K562 (cell line): ENCODE measurements around the gene KLHL14. TPM values are rescaled to one million over a fixed set of nuclear protein-coding genes. Genes with fewer than 3 reads are reported as not detected.

Experiments
- ATAC-seq: fragments of 200-7000 bp; cut with Tn5 transposase; 3 replicates; pipeline ENCODE4 v1.9.1; 2020; ENCODE audit warnings: moderate library complexity
- BruUV-seq: library from RNA; stranded (reverse); fragments of 400-500 nt; replicated peaks from 2 replicates; lab custom pipeline; 2021; lab: Mats Ljungman, UMichigan
- CTCF ChIA-PET: fragments of 300-600 bp; formaldehyde crosslinking; extraction: SDS; loops from one replicate; lab custom pipeline; 2021; ENCODE audit warnings: low intra/inter-chr PET ratio; lab: Yijun Ruan, JAX
- POLR2A ChIA-PET: fragments of 300-600, 350-650 bp; sonication (Branson Sonifier 250); formaldehyde crosslinking; extraction: SDS; loops from one replicate; lab custom pipeline; 2021; ENCODE audit warnings: antibody characterized with exemption, inconsistent platforms; lab: Yijun Ruan, JAX
- DNase-seq, 4 experiments: peaks; one replicate each; pipeline versions ENCODE4 v3.0.0 to v3.0.0-alpha.2; 2011 to 2018; ENCODE audit warnings: low spot score in 3 of 4, mixed read lengths in 3 of 4; ENCODE audit errors: extremely low read depth in 1 of 4
- FAIRE-seq: peaks from 2 replicates; lab custom pipeline; 2011; peaks lifted over from hg19 to GRCh38; lab: Jason Lieb, UNC
- H2AFZ ChIP-seq: 2 replicates; pipeline ENCODE4 v1.6.0; 2011; ENCODE audit warnings: low read depth, low read length, control low read depth, inconsistent platforms
- H3K27ac ChIP-seq: fragments of 200-600 bp; 3 replicates; pipeline ENCODE4 v1.8.0; 2011; ENCODE audit warnings: low read depth, mild to moderate bottlenecking, control low read depth, inconsistent platforms, low read length, moderate library complexity, mixed read lengths; ENCODE audit errors: extremely low read depth
- H3K27me3 ChIP-seq, 2 experiments: fragments of 300-600 bp in 1 of 2; 2 replicates in 1 of 2; 3 replicates in 1 of 2; pipeline versions ENCODE4 v1.6.0 to v1.8.0; 2011; ENCODE audit warnings: inconsistent platforms in 2 of 2, low read length in 2 of 2, mild to moderate bottlenecking in 1 of 2, mixed read lengths in 1 of 2, moderate library complexity in 1 of 2; ENCODE audit not compliant: control insufficient read depth in 2 of 2, insufficient read depth in 2 of 2
- H3K36me3 ChIP-seq: fragments of 300-600 bp; 3 replicates; pipeline ENCODE4 v1.8.0; 2011; ENCODE audit warnings: mild to moderate bottlenecking, low read length, inconsistent platforms; ENCODE audit not compliant: control insufficient read depth, insufficient read depth
- H3K4me1 ChIP-seq, 2 experiments: fragments of 200-600 bp in 1 of 2; replicated peaks in 1 of 2; 2 replicates in 1 of 2; 3 replicates in 1 of 2; pipeline versions ENCODE4 v1.5.1 to v1.8.0; 2011; ENCODE audit warnings: inconsistent platforms in 2 of 2, low read length in 2 of 2, mild to moderate bottlenecking in 1 of 2, mixed read lengths in 1 of 2, moderate library complexity in 1 of 2; ENCODE audit not compliant: control insufficient read depth in 2 of 2, insufficient read depth in 2 of 2
- H3K4me2 ChIP-seq: 2 replicates; pipeline ENCODE4 v1.6.1; 2011; ENCODE audit warnings: low read length, control low read depth, inconsistent platforms, mixed read lengths; ENCODE audit not compliant: insufficient read depth
- H3K4me3 ChIP-seq: fragments of 200-600 bp; sonication (generic), shearing (Covaris generic); 2 replicates; pipeline ENCODE4 v1.5.1; 2016; ENCODE audit warnings: control low read depth, inconsistent platforms
- H3K79me2 ChIP-seq: fragments of 200-600 bp; 3 replicates; pipeline ENCODE4 v1.8.0; 2011; ENCODE audit warnings: low read length, inconsistent platforms; ENCODE audit not compliant: control insufficient read depth, insufficient read depth
- H3K9ac ChIP-seq, 2 experiments: 2 replicates each; pipeline versions ENCODE4 v1.6.0 to v1.6.1; 2011; ENCODE audit warnings: low read depth in 2 of 2, low read length in 2 of 2, control low read depth in 1 of 2, inconsistent platforms in 1 of 2, mild to moderate bottlenecking in 1 of 2, mixed read lengths in 1 of 2; ENCODE audit not compliant: insufficient read depth in 1 of 2
- H3K9me1 ChIP-seq: one replicate; pipeline ENCODE4 v1.6.0; 2011; ENCODE audit warnings: inconsistent platforms, mild to moderate bottlenecking, low read length, moderate library complexity; ENCODE audit not compliant: control insufficient read depth, insufficient read depth
- H3K9me3 ChIP-seq: replicated peaks from 2 replicates; pipeline ENCODE4 v1.5.1; 2011; ENCODE audit warnings: low read depth, low read length, inconsistent platforms; ENCODE audit not compliant: control insufficient read depth, insufficient read depth
- H4K20me1 ChIP-seq: replicated peaks from 2 replicates; pipeline ENCODE4 v1.6.1; 2011; ENCODE audit warnings: low read length, inconsistent platforms, mixed read lengths; ENCODE audit not compliant: control insufficient read depth, insufficient read depth
- ATF1 ChIP-seq, 2 experiments: fragments of 450-650 bp in 1 of 2; IDR thresholded peaks; 2 replicates each; pipeline ENCODE4 v1.6.1; 2016; ENCODE audit warnings: missing compliant biosample characterization in 1 of 2, missing genetic modification characterization in 1 of 2
- BHLHE40 ChIP-seq: IDR thresholded peaks from 2 replicates; pipeline ENCODE4 v1.6.1; 2011; ENCODE audit warnings: low read length, improper control_type of control experiment
- EGR1 ChIP-seq: fragments of 450-650 bp; conservative IDR thresholded peaks from 2 replicates; pipeline ENCODE4 v1.6.1; 2017; ENCODE audit warnings: mild to moderate bottlenecking
- EHMT2 ChIP-seq: fragments of 450-650 bp; IDR thresholded peaks from 2 replicates; pipeline ENCODE4 v1.6.1; 2018; ENCODE audit warnings: antibody characterized with exemption
- NUFIP1 ChIP-seq: fragments of 450-650 bp; IDR thresholded peaks from 2 replicates; pipeline ENCODE4 v1.6.1; 2018; ENCODE audit not compliant: partially characterized antibody
- SRSF9 ChIP-seq: fragments of 200-400 bp; formaldehyde crosslinking; IDR thresholded peaks from 2 replicates; pipeline ENCODE4 v1.6.1; 2017; ENCODE audit warnings: low read depth, low read length, borderline replicate concordance
- ZNF551 ChIP-seq: fragments of 250-450 bp; sonication (Bioruptor Pico); IDR thresholded peaks from 2 replicates; pipeline ENCODE4 v1.5.0; 2021; ENCODE audit warnings: mild to moderate bottlenecking, moderate library complexity
- WGBS: fragments of 100-300 bp; shearing (Covaris generic); methylation state at CpG from one replicate; pipeline ENCODE4 v1.1.6; 2016; ENCODE audit warnings: low coverage, mixed read lengths; ENCODE audit not compliant: insufficient coverage; ENCODE audit errors: missing lambda C conversion rate; 5-methylcytosine and 5-hydroxymethylcytosine counted together
- in situ Hi-C: fragments of 300-500 bp; cut with MboI; formaldehyde crosslinking; loops from 4 replicates; pipeline ENCODE4 v1.15.0; 2018; ENCODE audit warnings: inconsistent platforms, mixed read lengths
- intact Hi-C: fragments of 100-400 bp; cut with micrococcal nuclease; formaldehyde crosslinking; loops from 2 replicates; pipeline ENCODE4 v1.14.2; 2022
- polyA plus RNA-seq, 8 experiments: library from polyadenylated mRNA; depleted of rRNA in 4 of 8; stranded (reverse) in 5 of 8; unstranded in 3 of 8; fragments of >200 nt; fragmentation: Nextera tagmentation in 2 of 8; fragmentation: Illumina TruSeq in 1 of 8; extraction: Ambion mirVana in 2 of 8; extraction: Trizol in 1 of 8; gene quantifications; 2 replicates each; pipeline versions ENCODE4 v1.2.1 to v1.2.3, GENCODE V29; 2011 to 2014; ENCODE audit warnings: inconsistent platforms in 1 of 8, missing spikeins in 1 of 8
- total RNA-seq, 7 experiments: library from RNA; depleted of rRNA in 6 of 7; stranded (reverse); fragments of >200 nt in 6 of 7; fragmentation: Illumina TruSeq in 2 of 7; extraction: Trizol in 2 of 7; gene quantifications; 2 replicates each; pipeline versions ENCODE4 v1.2.1 to v1.2.3, GENCODE V29; 2011 to 2021; ENCODE audit warnings: low replicate concordance in 1 of 7
- TF ChIP-seq, protein P1 (sequence below): sonication (generic); IDR thresholded peaks from 2 replicates; pipeline ENCODE4 v1.6.1; 2016
- TF ChIP-seq, protein P2 (sequence below), 2 experiments: fragments of 450-650 bp; IDR thresholded peaks; 2 replicates each; pipeline ENCODE4 v1.6.1; 2016
- TF ChIP-seq, protein P3 (sequence below): fragments of 450-650 bp; formaldehyde crosslinking; IDR thresholded peaks from 2 replicates; pipeline ENCODE4 v1.4.0; 2020; ENCODE audit warnings: mild to moderate bottlenecking, moderate library complexity
- TF ChIP-seq, protein P4 (sequence below): fragments of 450-650 bp; IDR thresholded peaks from 2 replicates; pipeline ENCODE4 v1.6.1; 2017; ENCODE audit warnings: antibody characterized with exemption, mild to moderate bottlenecking
- TF ChIP-seq, protein P5 (sequence below): fragments of 450-650 bp; IDR thresholded peaks from 2 replicates; pipeline ENCODE4 v1.7.1; 2018; ENCODE audit warnings: mild to moderate bottlenecking, low read depth; ENCODE audit not compliant: partially characterized antibody

Gene KLHL14
- total and polyA plus RNA-seq, 9 of the 15 experiments (the other 6 are each of a cell fraction or from before 2014, with no cell fraction given) = not detected

DNA sequence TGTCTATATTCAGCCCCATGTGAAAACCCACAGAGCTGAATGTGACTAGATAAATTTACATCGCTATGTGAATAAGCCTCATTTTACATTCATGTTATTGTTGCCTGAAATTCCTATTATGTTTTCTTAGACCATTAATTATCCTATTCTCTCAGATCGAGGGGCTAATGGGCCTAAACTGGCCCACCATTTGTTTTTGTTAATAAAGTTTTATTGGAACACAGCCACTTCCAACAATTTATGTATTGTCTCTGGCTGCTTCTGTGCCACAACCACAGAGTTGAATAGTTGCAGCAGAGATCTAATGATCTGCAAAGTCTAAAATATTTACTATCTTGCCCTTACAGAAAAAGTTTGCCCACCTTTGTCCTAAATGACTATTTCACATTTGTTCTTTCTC is 61.0 kb downstream of the KLHL14 start:
- no peak overlapping the region for H2AFZ ChIP-seq
- H3K4me2 ChIP-seq = no peak overlapping the region
- TF ChIP-seq, protein P1, sequence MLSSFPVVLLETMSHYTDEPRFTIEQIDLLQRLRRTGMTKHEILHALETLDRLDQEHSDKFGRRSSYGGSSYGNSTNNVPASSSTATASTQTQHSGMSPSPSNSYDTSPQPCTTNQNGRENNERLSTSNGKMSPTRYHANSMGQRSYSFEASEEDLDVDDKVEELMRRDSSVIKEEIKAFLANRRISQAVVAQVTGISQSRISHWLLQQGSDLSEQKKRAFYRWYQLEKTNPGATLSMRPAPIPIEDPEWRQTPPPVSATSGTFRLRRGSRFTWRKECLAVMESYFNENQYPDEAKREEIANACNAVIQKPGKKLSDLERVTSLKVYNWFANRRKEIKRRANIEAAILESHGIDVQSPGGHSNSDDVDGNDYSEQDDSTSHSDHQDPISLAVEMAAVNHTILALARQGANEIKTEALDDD = no peak
- TF ChIP-seq EHMT2 (no peak), NUFIP1 (no peak), ATF1 (CRISPR knock-in tag; IDR thresholded peaks at IDR 0.05) (no peak), ATF1 (tag; IDR thresholded peaks at IDR 0.05) (no peak), BHLHE40 (no peak), EGR1 (no peak), ZNF551 (no peak), SRSF9 (no peak)
- TF ChIP-seq, protein P2, sequence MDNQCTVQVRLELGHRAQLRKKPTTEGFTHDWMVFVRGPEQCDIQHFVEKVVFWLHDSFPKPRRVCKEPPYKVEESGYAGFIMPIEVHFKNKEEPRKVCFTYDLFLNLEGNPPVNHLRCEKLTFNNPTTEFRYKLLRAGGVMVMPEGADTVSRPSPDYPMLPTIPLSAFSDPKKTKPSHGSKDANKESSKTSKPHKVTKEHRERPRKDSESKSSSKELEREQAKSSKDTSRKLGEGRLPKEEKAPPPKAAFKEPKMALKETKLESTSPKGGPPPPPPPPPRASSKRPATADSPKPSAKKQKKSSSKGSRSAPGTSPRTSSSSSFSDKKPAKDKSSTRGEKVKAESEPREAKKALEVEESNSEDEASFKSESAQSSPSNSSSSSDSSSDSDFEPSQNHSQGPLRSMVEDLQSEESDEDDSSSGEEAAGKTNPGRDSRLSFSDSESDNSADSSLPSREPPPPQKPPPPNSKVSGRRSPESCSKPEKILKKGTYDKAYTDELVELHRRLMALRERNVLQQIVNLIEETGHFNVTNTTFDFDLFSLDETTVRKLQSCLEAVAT (IDR thresholded peaks at IDR 0.05) = no peak
- TF ChIP-seq, protein P3, sequence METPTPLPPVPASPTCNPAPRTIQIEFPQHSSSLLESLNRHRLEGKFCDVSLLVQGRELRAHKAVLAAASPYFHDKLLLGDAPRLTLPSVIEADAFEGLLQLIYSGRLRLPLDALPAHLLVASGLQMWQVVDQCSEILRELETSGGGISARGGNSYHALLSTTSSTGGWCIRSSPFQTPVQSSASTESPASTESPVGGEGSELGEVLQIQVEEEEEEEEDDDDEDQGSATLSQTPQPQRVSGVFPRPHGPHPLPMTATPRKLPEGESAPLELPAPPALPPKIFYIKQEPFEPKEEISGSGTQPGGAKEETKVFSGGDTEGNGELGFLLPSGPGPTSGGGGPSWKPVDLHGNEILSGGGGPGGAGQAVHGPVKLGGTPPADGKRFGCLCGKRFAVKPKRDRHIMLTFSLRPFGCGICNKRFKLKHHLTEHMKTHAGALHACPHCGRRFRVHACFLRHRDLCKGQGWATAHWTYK (CRISPR knock-in tag) = no peak
- TF ChIP-seq, protein P4, sequence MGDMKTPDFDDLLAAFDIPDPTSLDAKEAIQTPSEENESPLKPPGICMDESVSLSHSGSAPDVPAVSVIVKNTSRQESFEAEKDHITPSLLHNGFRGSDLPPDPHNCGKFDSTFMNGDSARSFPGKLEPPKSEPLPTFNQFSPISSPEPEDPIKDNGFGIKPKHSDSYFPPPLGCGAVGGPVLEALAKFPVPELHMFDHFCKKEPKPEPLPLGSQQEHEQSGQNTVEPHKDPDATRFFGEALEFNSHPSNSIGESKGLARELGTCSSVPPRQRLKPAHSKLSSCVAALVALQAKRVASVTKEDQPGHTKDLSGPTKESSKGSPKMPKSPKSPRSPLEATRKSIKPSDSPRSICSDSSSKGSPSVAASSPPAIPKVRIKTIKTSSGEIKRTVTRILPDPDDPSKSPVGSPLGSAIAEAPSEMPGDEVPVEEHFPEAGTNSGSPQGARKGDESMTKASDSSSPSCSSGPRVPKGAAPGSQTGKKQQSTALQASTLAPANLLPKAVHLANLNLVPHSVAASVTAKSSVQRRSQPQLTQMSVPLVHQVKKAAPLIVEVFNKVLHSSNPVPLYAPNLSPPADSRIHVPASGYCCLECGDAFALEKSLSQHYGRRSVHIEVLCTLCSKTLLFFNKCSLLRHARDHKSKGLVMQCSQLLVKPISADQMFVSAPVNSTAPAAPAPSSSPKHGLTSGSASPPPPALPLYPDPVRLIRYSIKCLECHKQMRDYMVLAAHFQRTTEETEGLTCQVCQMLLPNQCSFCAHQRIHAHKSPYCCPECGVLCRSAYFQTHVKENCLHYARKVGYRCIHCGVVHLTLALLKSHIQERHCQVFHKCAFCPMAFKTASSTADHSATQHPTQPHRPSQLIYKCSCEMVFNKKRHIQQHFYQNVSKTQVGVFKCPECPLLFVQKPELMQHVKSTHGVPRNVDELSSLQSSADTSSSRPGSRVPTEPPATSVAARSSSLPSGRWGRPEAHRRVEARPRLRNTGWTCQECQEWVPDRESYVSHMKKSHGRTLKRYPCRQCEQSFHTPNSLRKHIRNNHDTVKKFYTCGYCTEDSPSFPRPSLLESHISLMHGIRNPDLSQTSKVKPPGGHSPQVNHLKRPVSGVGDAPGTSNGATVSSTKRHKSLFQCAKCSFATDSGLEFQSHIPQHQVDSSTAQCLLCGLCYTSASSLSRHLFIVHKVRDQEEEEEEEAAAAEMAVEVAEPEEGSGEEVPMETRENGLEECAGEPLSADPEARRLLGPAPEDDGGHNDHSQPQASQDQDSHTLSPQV = no peak
- TF ChIP-seq, protein P5, sequence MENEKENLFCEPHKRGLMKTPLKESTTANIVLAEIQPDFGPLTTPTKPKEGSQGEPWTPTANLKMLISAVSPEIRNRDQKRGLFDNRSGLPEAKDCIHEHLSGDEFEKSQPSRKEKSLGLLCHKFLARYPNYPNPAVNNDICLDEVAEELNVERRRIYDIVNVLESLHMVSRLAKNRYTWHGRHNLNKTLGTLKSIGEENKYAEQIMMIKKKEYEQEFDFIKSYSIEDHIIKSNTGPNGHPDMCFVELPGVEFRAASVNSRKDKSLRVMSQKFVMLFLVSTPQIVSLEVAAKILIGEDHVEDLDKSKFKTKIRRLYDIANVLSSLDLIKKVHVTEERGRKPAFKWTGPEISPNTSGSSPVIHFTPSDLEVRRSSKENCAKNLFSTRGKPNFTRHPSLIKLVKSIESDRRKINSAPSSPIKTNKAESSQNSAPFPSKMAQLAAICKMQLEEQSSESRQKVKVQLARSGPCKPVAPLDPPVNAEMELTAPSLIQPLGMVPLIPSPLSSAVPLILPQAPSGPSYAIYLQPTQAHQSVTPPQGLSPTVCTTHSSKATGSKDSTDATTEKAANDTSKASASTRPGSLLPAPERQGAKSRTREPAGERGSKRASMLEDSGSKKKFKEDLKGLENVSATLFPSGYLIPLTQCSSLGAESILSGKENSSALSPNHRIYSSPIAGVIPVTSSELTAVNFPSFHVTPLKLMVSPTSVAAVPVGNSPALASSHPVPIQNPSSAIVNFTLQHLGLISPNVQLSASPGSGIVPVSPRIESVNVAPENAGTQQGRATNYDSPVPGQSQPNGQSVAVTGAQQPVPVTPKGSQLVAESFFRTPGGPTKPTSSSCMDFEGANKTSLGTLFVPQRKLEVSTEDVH = no peak
- BruUV-seq = no TSS peak
- no peaks in the 10 kb centered on the region for H3K9me1 ChIP-seq
- H3K4me3 ChIP-seq = no peak overlapping the region
- H3K9me3 ChIP-seq = no peaks in the 10 kb centered on the region; the same call in 1 of the 2 replicates
- H3K4me1 ChIP-seq = no peaks in the 10 kb centered on the region
- H3K79me2 ChIP-seq = no peaks in the 10 kb centered on the region
- no peak for DNase-seq
- FAIRE-seq = no peak
- H3K27me3 ChIP-seq = no peaks in the 10 kb centered on the region
- POLR2A ChIA-PET = no interaction called here
- H3K27ac ChIP-seq = no peak overlapping the region
- H3K9ac ChIP-seq = no peak overlapping the region
- no peaks in the 10 kb centered on the region for H4K20me1 ChIP-seq
- ATAC-seq = no peak
- H3K36me3 ChIP-seq = no peaks in the 10 kb centered on the region
- in situ Hi-C loops = no loop called here
- intact Hi-C loops = no loop called here
- WGBS = 0% methylated on average over 2 of the region's 2 CpGs
- CTCF ChIA-PET = no interaction called here
